ENCODE measurements around the gene PRKAG2. TPM values are rescaled to one million over a fixed set of nuclear protein-coding genes. Genes with fewer than 3 reads are reported as not detected.

PRKAG2 gene
- total and polyA plus RNA-seq, 4 donors = 36.7 to 46.1 (median 40.0) TPM

DNA sequence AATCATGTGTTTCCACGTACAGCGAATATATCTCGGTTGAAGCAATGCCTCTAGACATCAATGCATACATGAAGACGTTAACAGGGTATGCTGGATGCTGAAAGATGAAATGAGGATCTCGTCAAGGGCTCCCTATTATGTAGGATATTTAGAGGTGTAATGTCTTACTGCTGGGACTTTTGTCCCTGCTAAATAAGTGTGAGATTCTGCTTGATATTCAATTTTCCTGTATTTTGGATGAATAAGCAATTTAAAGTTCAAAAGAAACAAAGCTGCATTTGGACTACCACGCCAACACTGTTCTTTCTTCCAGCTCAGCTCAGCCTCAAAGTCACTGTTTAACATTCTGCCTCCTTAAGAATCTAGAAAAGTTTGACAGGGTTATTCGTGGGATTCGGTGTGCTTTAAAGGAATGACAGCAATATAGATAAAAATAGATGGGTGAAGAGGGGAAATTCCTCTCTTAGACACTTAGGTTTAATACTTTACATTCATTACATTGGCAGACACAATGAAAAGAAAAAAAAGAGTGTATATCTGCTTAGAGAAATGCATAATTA lies 247.1 kb downstream of the PRKAG2 start:
- no peaks in the 10 kb centered on the region for H3K27me3 ChIP-seq (ENCODE audit: control insufficient read depth, insufficient read depth, low read length)
- H3K27ac ChIP-seq (ENCODE audit: low read depth, low read length) = no peak overlapping the region
- H3K9me3 ChIP-seq (ENCODE audit: control insufficient read depth, insufficient read depth, low read length) = peaks cover 3% of the 10 kb centered on the region
- no peak overlapping the region for H3K4me3 ChIP-seq (ENCODE audit: low read depth, low read length)
- peaks cover 9% of the 10 kb centered on the region for H3K36me3 ChIP-seq (ENCODE audit: control insufficient read depth, insufficient read depth, low read length)
- WGBS (ENCODE audit: insufficient coverage) = 78% methylated on average over 2 of the region's 8 CpGs
- no peak for DNase-seq (ENCODE audit: low read depth in 4 of 6, low spot score in 6 of 6)
- peaks cover 41% of the 10 kb centered on the region for H3K4me1 ChIP-seq (ENCODE audit: control insufficient read depth, insufficient read depth, low read length)

DNA sequence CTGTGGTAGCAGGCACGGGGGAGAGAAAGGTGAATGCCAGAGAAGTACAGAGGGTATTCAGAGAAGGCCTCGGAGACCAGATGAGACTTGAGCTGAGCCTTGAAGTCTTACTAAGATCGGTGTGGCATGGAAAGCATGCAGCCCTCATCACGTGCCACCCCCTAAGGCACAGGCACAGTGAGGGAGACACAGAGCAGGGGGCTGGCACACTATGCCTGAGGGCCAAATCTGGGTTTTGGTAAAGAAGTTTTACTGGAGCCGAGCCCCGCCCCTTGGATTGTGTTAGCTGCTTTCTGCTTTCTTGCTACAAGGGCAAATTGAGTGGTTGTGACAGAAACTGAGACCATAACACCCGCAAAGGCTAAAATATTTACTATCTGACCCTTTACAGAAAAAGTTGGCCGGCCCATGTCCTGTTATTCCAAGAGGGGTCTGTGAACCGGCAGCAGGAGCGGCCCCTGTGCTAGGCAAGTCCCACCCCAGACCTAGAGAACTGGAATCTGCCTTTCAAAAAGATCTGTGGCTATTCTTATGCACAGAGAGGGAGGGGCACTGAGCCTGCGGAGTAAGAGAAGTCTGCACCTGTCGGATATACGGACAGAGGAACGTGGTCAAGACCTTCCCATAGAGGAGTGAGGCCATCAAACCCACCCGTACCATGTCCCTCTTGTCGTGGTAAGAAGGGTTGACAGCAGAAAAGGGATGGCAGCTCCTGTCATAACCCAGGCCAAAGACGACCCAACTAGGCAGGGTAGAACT lies 247.9 kb downstream of the PRKAG2 start:
- no peak overlapping the region for H3K27ac ChIP-seq (ENCODE audit: low read depth, low read length)
- H3K36me3 ChIP-seq (ENCODE audit: control insufficient read depth, insufficient read depth, low read length) = peaks cover 15% of the 10 kb centered on the region
- no peaks in the 10 kb centered on the region for H3K27me3 ChIP-seq (ENCODE audit: control insufficient read depth, insufficient read depth, low read length)
- no peak overlapping the region for H3K4me3 ChIP-seq (ENCODE audit: low read depth, low read length)
- no peak for DNase-seq (ENCODE audit: low read depth in 4 of 6, low spot score in 6 of 6)
- WGBS (ENCODE audit: insufficient coverage) = 65% methylated on average over 14 of the region's 17 CpGs
- peaks cover 2% of the 10 kb centered on the region for H3K9me3 ChIP-seq (ENCODE audit: control insufficient read depth, insufficient read depth, low read length)
- H3K4me1 ChIP-seq (ENCODE audit: control insufficient read depth, insufficient read depth, low read length) = peaks cover 41% of the 10 kb centered on the region

DNA sequence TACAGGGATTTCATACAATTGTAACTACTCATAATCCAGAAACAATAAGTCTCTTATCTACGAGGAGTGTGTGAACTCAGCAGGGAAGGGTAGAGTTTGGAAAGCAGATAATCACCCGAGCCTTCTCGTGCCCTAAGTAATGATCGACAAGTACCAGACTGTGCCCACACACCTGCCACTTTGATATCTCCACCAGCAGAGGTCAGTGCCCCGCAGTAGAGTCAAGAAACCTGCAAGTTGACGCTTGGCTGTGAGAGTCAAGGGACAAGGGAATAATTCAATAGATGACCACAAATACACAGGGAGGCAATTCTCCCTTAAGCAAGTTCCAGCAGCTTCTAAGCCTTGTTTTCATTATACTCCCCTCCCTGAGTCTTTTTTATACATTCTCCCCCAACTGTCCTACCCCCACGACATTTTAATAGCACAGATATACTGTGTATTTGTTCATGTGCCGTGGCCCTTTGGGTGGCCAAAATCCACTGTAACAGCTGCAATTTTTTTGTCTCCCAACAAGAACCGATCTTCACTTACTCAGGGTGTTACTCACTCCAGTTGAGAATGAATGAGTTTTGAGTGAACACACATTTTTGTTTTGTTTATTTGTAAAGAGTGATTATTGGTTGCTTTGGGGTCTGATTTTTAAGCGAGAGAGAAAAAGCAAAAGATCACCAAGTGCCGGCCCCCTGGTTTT lies 250.3 kb downstream of the PRKAG2 start:
- H3K4me3 ChIP-seq (ENCODE audit: low read depth, low read length) = no peak overlapping the region
- no peak overlapping the region for H3K27ac ChIP-seq (ENCODE audit: low read depth, low read length)
- H3K9me3 ChIP-seq (ENCODE audit: control insufficient read depth, insufficient read depth, low read length) = no peaks in the 10 kb centered on the region
- DNase-seq (ENCODE audit: low read depth in 4 of 6, low spot score in 6 of 6) = peak in 2 of 6 donors; percentile 48 to 68
- WGBS (ENCODE audit: insufficient coverage) = 56% methylated on average over 3 of the region's 11 CpGs
- peaks cover 36% of the 10 kb centered on the region for H3K4me1 ChIP-seq (ENCODE audit: control insufficient read depth, insufficient read depth, low read length)
- H3K36me3 ChIP-seq (ENCODE audit: control insufficient read depth, insufficient read depth, low read length) = peaks cover 17% of the 10 kb centered on the region
- H3K27me3 ChIP-seq (ENCODE audit: control insufficient read depth, insufficient read depth, low read length) = no peaks in the 10 kb centered on the region

DNA sequence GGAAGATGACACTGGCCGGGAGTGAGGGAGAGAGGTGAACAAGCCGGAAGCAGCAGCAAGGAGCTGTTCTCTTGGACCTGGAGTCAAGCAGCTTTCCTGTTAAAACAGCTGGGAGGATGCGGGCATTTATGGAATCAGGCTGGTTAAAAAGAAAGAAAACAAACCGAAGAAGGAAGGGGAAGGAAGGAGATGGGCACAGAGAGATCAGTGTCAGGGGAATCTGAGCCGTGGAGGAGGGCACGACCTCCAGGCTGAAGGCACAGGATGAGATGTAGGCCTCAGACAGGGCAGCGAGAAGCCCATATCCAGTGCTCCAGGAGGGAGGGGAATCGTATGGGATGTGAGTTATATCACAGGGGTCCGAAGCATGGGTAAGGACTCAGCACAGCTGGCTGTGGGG lies 251.3 kb downstream of the PRKAG2 start:
- no peak for DNase-seq (ENCODE audit: low read depth in 4 of 6, low spot score in 6 of 6)
- Histone ChIP-seq H3K4me3 (ENCODE audit: low read depth, low read length) (no peak overlapping the region), H3K4me1 (ENCODE audit: control insufficient read depth, insufficient read depth, low read length) (peaks cover 36% of the 10 kb centered on the region), H3K9me3 (ENCODE audit: control insufficient read depth, insufficient read depth, low read length) (no peaks in the 10 kb centered on the region), H3K36me3 (ENCODE audit: control insufficient read depth, insufficient read depth, low read length) (peaks cover 17% of the 10 kb centered on the region), H3K27me3 (ENCODE audit: control insufficient read depth, insufficient read depth, low read length) (no peaks in the 10 kb centered on the region), H3K27ac (ENCODE audit: low read depth, low read length) (no peak overlapping the region)
- WGBS (ENCODE audit: insufficient coverage) = 83% methylated on average over 8 of the region's 9 CpGs

DNA sequence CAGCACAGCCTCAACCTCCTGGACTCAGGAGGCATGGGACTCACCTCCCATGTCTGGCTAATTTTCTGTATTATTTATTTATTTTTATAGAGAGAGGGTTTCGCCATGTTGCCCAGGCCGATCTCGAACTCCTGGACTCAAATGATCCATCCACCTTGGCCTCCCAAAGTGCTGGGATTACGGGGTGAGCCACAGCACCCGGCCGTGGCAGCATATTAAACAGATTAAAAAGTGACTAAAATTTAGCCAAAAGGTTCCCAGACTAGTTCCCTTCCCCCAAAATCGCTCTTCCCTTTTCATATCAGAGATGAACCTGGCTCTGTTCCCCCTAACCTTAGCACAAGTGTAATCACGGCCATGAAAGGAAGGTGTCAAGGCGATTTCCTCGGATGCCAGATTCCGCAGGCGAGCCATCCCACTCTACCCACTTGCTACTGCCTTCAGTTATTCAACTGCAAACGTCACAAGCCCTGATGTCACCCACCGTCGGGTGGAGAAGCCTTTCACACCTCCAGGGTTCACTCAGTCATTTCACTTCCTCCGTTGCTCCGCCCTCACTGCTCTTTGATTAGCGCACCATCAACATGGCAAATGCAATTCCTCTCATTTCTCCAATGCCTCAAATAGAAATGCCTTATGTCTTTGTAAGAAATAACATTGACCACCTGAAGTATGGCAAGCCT lies 252.5 kb downstream of the PRKAG2 start:
- H3K36me3 ChIP-seq (ENCODE audit: control insufficient read depth, insufficient read depth, low read length) = peaks cover 17% of the 10 kb centered on the region
- H3K27me3 ChIP-seq (ENCODE audit: control insufficient read depth, insufficient read depth, low read length) = no peaks in the 10 kb centered on the region
- H3K4me3 ChIP-seq (ENCODE audit: low read depth, low read length) = no peak overlapping the region
- H3K4me1 ChIP-seq (ENCODE audit: control insufficient read depth, insufficient read depth, low read length) = peaks cover 36% of the 10 kb centered on the region
- 82% methylated on average over 12 of the region's 18 CpGs for WGBS (ENCODE audit: insufficient coverage)
- no peaks in the 10 kb centered on the region for H3K9me3 ChIP-seq (ENCODE audit: control insufficient read depth, insufficient read depth, low read length)
- no peak overlapping the region for H3K27ac ChIP-seq (ENCODE audit: low read depth, low read length)
- DNase-seq (ENCODE audit: low read depth in 4 of 6, low spot score in 6 of 6) = no peak

DNA sequence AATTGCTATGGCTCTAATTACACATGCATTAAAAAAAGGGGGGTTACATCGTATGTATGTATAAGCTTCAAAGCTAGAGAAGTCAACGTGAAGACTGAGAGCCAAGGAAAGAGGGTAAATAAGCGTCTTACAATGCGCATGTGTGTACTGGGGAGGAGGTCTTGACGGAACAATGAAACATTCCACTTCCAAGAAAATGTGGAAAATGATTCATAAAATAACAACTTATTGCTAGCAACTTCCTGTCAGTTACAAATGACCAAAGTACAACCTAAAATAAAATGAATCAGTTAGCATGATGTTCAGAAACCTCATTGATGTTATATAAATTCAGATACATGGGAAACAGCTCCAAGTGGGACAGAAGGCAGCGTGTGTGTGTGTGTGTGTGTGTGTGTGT lies 253.1 kb downstream of the PRKAG2 start:
- Histone ChIP-seq H3K4me3 (ENCODE audit: low read depth, low read length) (no peak overlapping the region), H3K4me1 (ENCODE audit: control insufficient read depth, insufficient read depth, low read length) (peaks cover 30% of the 10 kb centered on the region), H3K27ac (ENCODE audit: low read depth, low read length) (no peak overlapping the region), H3K27me3 (ENCODE audit: control insufficient read depth, insufficient read depth, low read length) (no peaks in the 10 kb centered on the region), H3K9me3 (ENCODE audit: control insufficient read depth, insufficient read depth, low read length) (no peaks in the 10 kb centered on the region), H3K36me3 (ENCODE audit: control insufficient read depth, insufficient read depth, low read length) (peaks cover 17% of the 10 kb centered on the region)
- no peak for DNase-seq (ENCODE audit: low read depth in 4 of 6, low spot score in 6 of 6)
- 60% methylated on average over 1 of the region's 6 CpGs for WGBS (ENCODE audit: insufficient coverage)

DNA sequence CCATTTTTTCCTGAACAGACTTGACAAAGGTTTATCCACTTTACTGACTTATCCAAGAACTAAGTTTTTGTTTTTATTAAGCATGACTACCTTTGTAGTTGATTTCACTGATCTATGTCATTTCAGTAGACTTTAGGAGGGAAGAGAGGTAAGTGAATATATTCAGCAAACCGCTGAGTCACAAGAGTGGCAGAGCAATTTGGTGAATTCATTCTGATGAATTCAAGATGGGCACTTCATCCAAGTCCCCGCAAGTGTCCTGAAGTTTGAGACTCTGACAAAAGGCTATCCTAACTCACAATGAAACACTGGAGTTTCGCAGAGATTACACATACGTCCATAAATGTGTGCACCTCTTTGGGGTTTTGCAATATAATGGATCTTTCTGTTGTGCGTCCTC lies 255.0 kb downstream of the PRKAG2 start:
- Histone ChIP-seq H3K36me3 (ENCODE audit: control insufficient read depth, insufficient read depth, low read length) (peaks cover 17% of the 10 kb centered on the region), H3K4me3 (ENCODE audit: low read depth, low read length) (no peak overlapping the region), H3K9me3 (ENCODE audit: control insufficient read depth, insufficient read depth, low read length) (no peaks in the 10 kb centered on the region), H3K27ac (ENCODE audit: low read depth, low read length) (no peak overlapping the region), H3K4me1 (ENCODE audit: control insufficient read depth, insufficient read depth, low read length) (peaks cover 15% of the 10 kb centered on the region), H3K27me3 (ENCODE audit: control insufficient read depth, insufficient read depth, low read length) (no peaks in the 10 kb centered on the region)
- no peak for DNase-seq (ENCODE audit: low read depth in 4 of 6, low spot score in 6 of 6)
- 88% methylated on average over 1 of the region's 5 CpGs for WGBS (ENCODE audit: insufficient coverage)

DNA sequence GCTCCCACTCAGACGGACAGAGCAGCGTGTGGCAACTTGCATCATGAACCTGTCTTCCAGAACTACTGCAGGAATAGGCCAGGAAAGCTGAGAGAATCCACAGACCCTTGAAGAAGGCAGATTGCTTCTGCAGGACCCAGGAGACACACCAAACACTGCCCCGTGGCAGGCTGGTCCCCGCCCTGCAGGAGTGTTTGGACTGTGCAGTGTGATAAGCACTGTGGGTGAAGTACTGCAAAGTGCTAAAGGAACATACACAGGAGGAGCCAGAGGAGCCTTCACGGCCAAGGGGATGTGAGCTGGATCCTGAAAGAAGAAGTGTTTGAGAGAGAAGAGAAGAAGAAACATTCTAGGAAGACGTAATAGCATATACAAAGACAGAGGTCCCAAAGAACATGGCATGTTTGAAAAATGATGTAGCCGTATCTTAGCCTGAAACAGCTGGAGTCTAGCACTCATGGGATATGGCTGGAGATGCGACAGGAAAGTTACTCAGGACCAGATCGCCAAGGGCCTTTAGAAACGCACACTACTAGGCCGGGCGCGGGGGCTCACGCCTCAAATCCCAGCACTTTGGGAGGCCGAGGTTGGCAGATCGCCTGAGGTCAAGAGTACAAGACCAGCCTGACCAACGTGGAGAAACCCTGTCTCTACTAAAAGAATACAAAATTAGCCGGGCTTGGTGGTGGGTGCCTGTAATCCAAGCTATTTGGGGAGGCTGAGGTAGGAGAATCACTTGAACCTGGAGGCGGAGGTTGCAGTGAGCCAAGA lies 260.3 kb downstream of the PRKAG2 start:
- DNase-seq (ENCODE audit: low read depth in 4 of 6, low spot score in 6 of 6) = no peak
- Histone ChIP-seq H3K27ac (ENCODE audit: low read depth, low read length) (no peak overlapping the region), H3K9me3 (ENCODE audit: control insufficient read depth, insufficient read depth, low read length) (no peaks in the 10 kb centered on the region), H3K36me3 (ENCODE audit: control insufficient read depth, insufficient read depth, low read length) (peaks cover 18% of the 10 kb centered on the region), H3K27me3 (ENCODE audit: control insufficient read depth, insufficient read depth, low read length) (no peaks in the 10 kb centered on the region), H3K4me3 (ENCODE audit: low read depth, low read length) (no peak overlapping the region), H3K4me1 (ENCODE audit: control insufficient read depth, insufficient read depth, low read length) (no peaks in the 10 kb centered on the region)
- WGBS (ENCODE audit: insufficient coverage) = 87% methylated on average over 16 of the region's 19 CpGs

DNA sequence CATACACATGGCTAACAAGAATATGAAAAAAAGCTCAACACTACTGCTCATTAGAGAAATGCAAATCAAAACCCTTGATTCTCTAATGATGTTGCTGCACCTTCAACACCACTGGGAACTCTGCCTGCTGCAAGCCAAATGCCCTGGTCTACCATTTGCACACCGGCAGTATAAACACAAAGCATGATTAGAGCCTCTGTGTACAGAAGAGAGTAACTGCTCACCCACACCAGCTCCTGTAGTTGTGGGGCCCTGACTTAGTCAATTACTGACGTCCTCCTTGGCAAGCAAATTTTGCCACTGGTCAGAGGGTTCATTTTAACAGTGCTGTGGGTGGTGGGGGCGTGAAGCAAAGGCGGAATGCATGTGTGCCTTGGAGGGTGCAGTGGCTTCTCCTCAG lies 261.1 kb downstream of the PRKAG2 start:
- H3K4me3 ChIP-seq (ENCODE audit: low read depth, low read length) = no peak overlapping the region
- H3K27ac ChIP-seq (ENCODE audit: low read depth, low read length) = no peak overlapping the region
- H3K36me3 ChIP-seq (ENCODE audit: control insufficient read depth, insufficient read depth, low read length) = peaks cover 23% of the 10 kb centered on the region
- H3K27me3 ChIP-seq (ENCODE audit: control insufficient read depth, insufficient read depth, low read length) = no peaks in the 10 kb centered on the region
- H3K4me1 ChIP-seq (ENCODE audit: control insufficient read depth, insufficient read depth, low read length) = no peaks in the 10 kb centered on the region
- WGBS (ENCODE audit: insufficient coverage) = 100% methylated on average over 2 of the region's 4 CpGs
- no peak for DNase-seq (ENCODE audit: low read depth in 4 of 6, low spot score in 6 of 6)
- H3K9me3 ChIP-seq (ENCODE audit: control insufficient read depth, insufficient read depth, low read length) = no peaks in the 10 kb centered on the region
